ENCODE data around the gene POLRMT. TPM values are rescaled to one million over a fixed set of nuclear protein-coding genes. Genes with fewer than 3 reads are reported as not detected.

Gene POLRMT
- total RNA-seq, 1 donor from 2014 or later = 14.1 TPM

DNA sequence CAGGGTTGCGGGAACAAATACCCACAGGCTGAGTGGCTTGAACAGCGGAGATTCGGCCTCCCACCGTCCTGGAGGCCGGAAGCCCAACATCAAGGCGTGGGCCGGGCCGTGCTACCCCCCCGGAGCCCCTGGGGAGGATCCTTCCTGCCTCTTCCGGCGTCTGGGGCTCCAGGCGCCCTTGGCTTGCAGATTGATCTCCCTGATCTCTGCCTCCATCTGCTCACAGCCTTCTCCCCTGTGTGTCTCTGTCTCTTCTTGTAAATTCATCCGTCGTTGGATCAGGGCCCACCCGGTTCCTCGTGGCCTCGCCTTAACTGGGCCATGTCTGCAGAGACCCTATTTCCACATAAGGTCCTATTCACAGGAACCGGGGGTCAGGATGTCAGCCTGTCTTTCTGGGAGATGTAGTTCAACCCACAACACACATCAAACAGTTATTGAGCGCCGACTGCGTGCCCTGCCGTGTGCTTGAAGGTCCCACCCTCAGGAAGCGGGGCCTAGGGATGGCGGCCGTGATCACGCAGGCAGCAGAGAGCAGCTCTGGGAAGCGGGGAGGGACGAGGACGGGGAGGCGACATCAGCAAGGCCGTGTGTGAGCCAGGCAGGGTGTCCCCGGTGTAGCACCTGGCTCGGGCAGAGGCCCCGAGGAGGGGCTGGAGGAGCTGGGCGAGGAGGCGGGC, 22.4 kb downstream of the POLRMT start:
- no peaks in the 10 kb centered on the region for H3K36me3 ChIP-seq
- no peaks in the 10 kb centered on the region for H3K9me3 Mint-ChIP-seq
- H3K4me1 ChIP-seq = no peaks in the 10 kb centered on the region
- no peaks in the 10 kb centered on the region for H3K9me3 ChIP-seq (ENCODE audit: low read depth)
- H3K4me3 Mint-ChIP-seq = peak overlapping the region; percentile 19
- H3K9ac ChIP-seq = no peak overlapping the region
- peaks cover 8% of the 10 kb centered on the region for H3K4me1 Mint-ChIP-seq
- no peak overlapping the region for H3K27ac ChIP-seq
- DNase-seq (ENCODE audit: low spot score) = no peak
- peak overlapping the region; percentile 68 for H3K27ac Mint-ChIP-seq
- H3K4me3 ChIP-seq = no peak overlapping the region
- H3K79me2 ChIP-seq (ENCODE audit: low read depth) = no peaks in the 10 kb centered on the region
- H3K27me3 Mint-ChIP-seq (ENCODE audit: insufficient read depth, low read depth) = peaks cover 9% of the 10 kb centered on the region
- H3K4me2 ChIP-seq = no peak overlapping the region
- no peaks in the 10 kb centered on the region for H3F3A ChIP-seq (ENCODE audit: low read depth)
- no peak overlapping the region for H2AFZ ChIP-seq (replicated peaks)
- H4K20me1 ChIP-seq (ENCODE audit: low read depth) = no peaks in the 10 kb centered on the region
- peaks cover 10% of the 10 kb centered on the region for H3K36me3 Mint-ChIP-seq
- no peaks in the 10 kb centered on the region for H3K27me3 ChIP-seq
- TF ChIP-seq EZH2phosphoT487 (IDR thresholded peaks at IDR 0.05) (no peak), EZH2 (IDR thresholded peaks at IDR 0.05) (no peak)
- TF ChIP-seq, protein P1, sequence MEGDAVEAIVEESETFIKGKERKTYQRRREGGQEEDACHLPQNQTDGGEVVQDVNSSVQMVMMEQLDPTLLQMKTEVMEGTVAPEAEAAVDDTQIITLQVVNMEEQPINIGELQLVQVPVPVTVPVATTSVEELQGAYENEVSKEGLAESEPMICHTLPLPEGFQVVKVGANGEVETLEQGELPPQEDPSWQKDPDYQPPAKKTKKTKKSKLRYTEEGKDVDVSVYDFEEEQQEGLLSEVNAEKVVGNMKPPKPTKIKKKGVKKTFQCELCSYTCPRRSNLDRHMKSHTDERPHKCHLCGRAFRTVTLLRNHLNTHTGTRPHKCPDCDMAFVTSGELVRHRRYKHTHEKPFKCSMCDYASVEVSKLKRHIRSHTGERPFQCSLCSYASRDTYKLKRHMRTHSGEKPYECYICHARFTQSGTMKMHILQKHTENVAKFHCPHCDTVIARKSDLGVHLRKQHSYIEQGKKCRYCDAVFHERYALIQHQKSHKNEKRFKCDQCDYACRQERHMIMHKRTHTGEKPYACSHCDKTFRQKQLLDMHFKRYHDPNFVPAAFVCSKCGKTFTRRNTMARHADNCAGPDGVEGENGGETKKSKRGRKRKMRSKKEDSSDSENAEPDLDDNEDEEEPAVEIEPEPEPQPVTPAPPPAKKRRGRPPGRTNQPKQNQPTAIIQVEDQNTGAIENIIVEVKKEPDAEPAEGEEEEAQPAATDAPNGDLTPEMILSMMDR (IDR thresholded peaks at IDR 0.05) = no peak

DNA sequence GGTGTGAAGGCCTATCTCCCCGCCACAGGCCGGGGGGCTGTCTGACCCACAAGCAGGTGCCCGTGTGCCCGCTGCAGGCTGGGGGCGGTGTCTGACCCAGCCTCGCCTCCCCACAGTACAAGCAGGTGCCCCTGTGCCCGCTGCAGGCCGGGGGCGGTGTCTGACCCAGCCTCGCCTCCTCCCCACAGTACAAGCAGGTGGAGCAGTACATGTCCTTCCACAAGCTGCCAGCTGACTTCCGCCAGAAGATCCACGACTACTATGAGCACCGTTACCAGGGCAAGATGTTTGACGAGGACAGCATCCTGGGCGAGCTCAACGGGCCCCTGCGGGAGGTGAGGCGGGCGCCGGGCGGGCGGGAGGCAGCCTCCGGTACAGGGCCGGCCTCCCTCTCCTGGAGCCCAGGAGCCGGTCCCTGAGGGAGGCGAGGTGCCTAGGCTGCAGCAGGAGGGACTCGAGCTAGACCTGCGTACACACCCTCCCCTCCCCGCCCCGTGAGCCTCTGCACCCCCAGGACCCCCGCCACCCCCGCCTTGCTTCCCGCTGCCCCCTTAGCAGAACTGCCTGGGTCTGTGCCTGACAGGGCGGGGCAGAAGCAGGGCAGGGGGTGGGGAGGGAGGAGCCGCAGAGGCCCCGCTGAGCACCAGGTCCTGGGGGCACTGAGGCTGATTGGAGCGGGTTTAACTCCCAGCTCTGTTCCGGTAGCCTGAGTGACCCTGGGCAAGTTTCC, 23.1 kb downstream of the POLRMT start:
- Histone ChIP-seq H3K4me2 (no peak overlapping the region), H3K79me2 (ENCODE audit: low read depth) (no peaks in the 10 kb centered on the region), H3K36me3 (no peaks in the 10 kb centered on the region), H3K4me1 (no peaks in the 10 kb centered on the region), H4K20me1 (ENCODE audit: low read depth) (no peaks in the 10 kb centered on the region), H3K9ac (no peak overlapping the region), H3K4me3 (no peak overlapping the region), H3K27me3 (no peaks in the 10 kb centered on the region), H2AFZ (replicated peaks) (no peak overlapping the region), H3K27ac (no peak overlapping the region), H3F3A (ENCODE audit: low read depth) (no peaks in the 10 kb centered on the region), H3K9me3 (ENCODE audit: low read depth) (no peaks in the 10 kb centered on the region)
- no peak for DNase-seq (ENCODE audit: low spot score)
- peaks cover 8% of the 10 kb centered on the region for H3K4me1 Mint-ChIP-seq
- peaks cover 6% of the 10 kb centered on the region for H3K36me3 Mint-ChIP-seq
- TF ChIP-seq EZH2 (IDR thresholded peaks at IDR 0.05) (no peak), EZH2phosphoT487 (IDR thresholded peaks at IDR 0.05) (no peak)
- TF ChIP-seq, protein P1 (IDR thresholded peaks at IDR 0.05) = no peak
- no peaks in the 10 kb centered on the region for H3K9me3 Mint-ChIP-seq
- H3K27ac Mint-ChIP-seq = no peak overlapping the region
- no peak overlapping the region for H3K4me3 Mint-ChIP-seq
- peaks cover 9% of the 10 kb centered on the region for H3K27me3 Mint-ChIP-seq (ENCODE audit: insufficient read depth, low read depth)

GRCh38 chr19:609004-609346, 24.4 kb downstream of the POLRMT start:
- no peak overlapping the region for H3K4me3 ChIP-seq
- H3K36me3 ChIP-seq = no peaks in the 10 kb centered on the region
- H2AFZ ChIP-seq (replicated peaks) = no peak overlapping the region
- H3F3A ChIP-seq (ENCODE audit: low read depth) = no peaks in the 10 kb centered on the region
- no peak overlapping the region for H3K9ac ChIP-seq
- H4K20me1 ChIP-seq (ENCODE audit: low read depth) = no peaks in the 10 kb centered on the region
- H3K27ac Mint-ChIP-seq = no peak overlapping the region
- H3K36me3 Mint-ChIP-seq = peaks cover 2% of the 10 kb centered on the region
- peaks cover 8% of the 10 kb centered on the region for H3K4me1 Mint-ChIP-seq
- peaks cover 8% of the 10 kb centered on the region for H3K27me3 Mint-ChIP-seq (ENCODE audit: insufficient read depth, low read depth)
- H3K27me3 ChIP-seq = no peaks in the 10 kb centered on the region
- H3K9me3 Mint-ChIP-seq = no peaks in the 10 kb centered on the region
- H3K4me2 ChIP-seq = no peak overlapping the region
- H3K79me2 ChIP-seq (ENCODE audit: low read depth) = no peaks in the 10 kb centered on the region
- no peaks in the 10 kb centered on the region for H3K4me1 ChIP-seq
- no peaks in the 10 kb centered on the region for H3K9me3 ChIP-seq (ENCODE audit: low read depth)
- no peak for TF ChIP-seq EZH2 (IDR thresholded peaks at IDR 0.05)
- TF ChIP-seq, protein P1 (IDR thresholded peaks at IDR 0.05) = no peak
- no peak for TF ChIP-seq EZH2phosphoT487 (IDR thresholded peaks at IDR 0.05)
- no peak overlapping the region for H3K27ac ChIP-seq
- no peak overlapping the region for H3K4me3 Mint-ChIP-seq
- no peak for DNase-seq (ENCODE audit: low spot score)

Data from neural progenitor cell (in vitro differentiated cells).